D721Med (cell line): ENCODE data around the gene EBF4.

Experiments used
- DNase-seq: peaks from one replicate; pipeline ENCODE4 v3.0.0; 2011; ENCODE audit warnings: low spot score; ENCODE audit not compliant: insufficient read length
- FAIRE-seq: peaks from 2 replicates; lab custom pipeline; 2011; peaks lifted over from hg19 to GRCh38; lab: Jason Lieb, UNC
- CTCF ChIP-seq: IDR thresholded peaks from 2 replicates; pipeline ENCODE4 v1.5.1; 2012; ENCODE audit warnings: mild to moderate bottlenecking, control low read depth; ENCODE audit not compliant: insufficient read depth; ENCODE audit errors: missing control alignments

EBF4 gene

GRCh38 chr20:2698186-2698817 lies 5.7 kb downstream of the EBF4 start:
- no peak for DNase-seq
- no peak for TF ChIP-seq CTCF
- FAIRE-seq = no peak

GRCh38 chr20:2698912-2699311 lies 6.3 kb downstream of the EBF4 start:
- no peak for TF ChIP-seq CTCF
- FAIRE-seq (no peak), DNase-seq (no peak)

- no peak for DNase-seq
- no peak for TF ChIP-seq CTCF
- no peak for FAIRE-seq
These were observed 7.3 kb downstream of the EBF4 start for GRCh38 chr20:2699775-2700413.

- no peak for FAIRE-seq
- TF ChIP-seq CTCF = no peak
- no peak for DNase-seq
These were observed 8.5 kb downstream of the EBF4 start for GRCh38 chr20:2700913-2701620.

- DNase-seq (no peak), FAIRE-seq (no peak)
- no peak for TF ChIP-seq CTCF
These were observed 9.1 kb downstream of the EBF4 start for GRCh38 chr20:2701671-2702081.

- no peak for FAIRE-seq
- TF ChIP-seq CTCF = no peak
- DNase-seq = no peak
These were observed 11.3 kb downstream of the EBF4 start for GRCh38 chr20:2703716-2704475.
